ENCODE measurements around the gene PLCG2.
A peak's percentile ranks its signal among the peaks of the same experiment; 100 is the strongest.
"Not testable (repeated sequence)": the region's sequence is repeated elsewhere in the genome, so short reads cannot be mapped to it uniquely, and the experiment has no call there.

The PLCG2 gene

DNA sequence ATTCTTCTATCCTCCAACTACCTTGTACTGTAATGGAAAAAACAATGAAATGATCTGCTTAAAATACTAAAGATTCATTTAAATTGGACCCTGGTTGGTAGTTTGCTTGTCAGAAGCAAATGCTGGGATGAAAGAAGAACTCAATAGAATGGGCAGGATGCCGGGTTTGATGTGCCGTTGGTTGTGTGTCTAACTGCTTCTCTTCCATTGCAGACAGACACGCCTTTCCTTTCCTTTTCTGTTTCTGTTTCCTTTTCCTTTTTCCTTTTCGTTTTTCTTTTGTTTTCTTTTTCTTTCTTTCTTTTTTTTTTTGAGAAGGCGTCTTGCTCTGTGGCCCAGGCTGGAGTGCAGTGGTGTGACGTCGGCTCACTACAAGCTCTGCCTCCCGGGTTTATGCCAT, 64.6 kb downstream of the PLCG2 start:
- no peak for DNase-seq (ENCODE audit: low spot score)

DNA sequence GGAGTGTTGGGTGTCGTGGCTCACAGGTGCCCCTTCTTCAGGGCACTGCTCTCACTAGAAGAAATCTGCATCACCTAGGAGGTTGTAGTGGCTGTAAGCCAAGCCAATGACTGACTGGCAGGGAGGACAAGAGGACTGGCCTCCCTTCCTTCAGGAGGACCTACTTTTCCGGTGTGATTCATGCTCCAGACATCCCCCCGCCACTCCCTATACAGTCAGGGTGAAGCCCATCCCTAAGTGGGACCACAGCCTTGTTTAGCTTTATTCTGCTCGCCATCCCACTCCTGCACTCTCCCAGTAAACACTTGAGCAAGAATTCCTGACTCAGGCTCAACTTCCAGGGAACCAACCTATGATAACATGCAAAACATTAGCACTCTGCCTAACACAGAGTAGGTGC, 67.0 kb downstream of the PLCG2 start:
- DNase-seq (ENCODE audit: low spot score): no peak

DNA sequence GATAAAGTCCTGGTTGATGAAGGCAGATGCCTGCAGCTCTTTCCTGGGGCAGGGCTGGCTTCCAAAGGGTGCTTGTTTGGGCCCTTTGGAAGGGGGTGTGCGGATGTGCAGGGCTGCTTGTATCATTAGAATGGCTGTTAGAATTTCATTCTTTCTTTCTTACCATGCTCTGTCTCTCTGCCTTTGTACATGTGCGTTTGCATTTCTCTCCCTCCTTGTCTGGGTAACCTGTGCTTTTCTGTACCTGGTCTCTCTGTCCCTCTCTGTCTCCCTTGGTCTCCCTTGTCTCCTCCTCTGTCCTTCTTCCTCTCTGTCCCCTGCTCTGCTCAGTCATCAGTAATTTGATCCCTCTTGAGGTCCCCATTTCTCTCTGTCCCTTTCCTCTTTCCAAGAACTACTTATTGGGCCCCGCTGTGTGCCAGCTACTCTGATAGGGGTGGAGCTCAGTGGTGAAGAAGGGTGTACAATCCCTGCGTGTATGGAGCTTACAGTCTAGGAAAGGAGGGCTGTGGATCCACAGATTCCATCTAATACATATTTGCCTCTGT, 69.3 kb downstream of the PLCG2 start:
- DNase-seq (ENCODE audit: low spot score): no peak

DNA sequence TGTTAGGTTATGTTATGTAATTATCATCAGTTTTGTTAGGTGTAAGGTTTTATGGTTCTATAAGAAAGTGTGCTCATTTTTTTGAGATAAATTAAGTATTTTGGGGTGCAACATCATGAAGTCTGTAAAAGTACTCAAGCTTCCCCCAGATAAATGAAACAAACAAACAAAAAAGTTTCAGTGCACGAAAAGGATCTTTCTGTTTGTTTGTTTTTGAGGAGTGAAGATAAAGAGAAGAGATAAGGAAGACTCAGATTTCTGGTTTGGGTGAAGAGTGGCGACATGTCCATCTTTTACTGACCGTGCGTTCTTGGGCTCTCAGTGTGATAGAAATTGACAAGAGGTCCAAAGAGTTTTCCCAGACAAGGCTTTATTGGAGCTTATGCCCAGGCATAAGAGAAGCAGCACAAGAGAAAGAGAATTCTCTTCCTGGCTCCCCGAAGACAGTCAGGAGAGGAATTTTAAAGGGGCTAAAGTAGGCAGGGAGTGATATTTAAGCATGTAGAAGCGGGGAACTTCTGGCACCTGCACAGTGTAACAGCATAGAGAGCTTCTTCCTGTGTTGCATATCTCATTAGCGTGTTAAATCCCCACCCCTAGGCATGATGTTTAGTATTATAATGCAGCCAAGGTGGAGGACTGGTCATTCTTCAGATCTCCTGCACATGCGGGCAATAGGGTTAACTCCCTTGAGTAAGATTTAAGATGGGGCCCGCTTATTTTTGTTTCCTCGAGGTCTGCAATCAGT, 71.3 kb downstream of the PLCG2 start:
- no peak for DNase-seq (ENCODE audit: low spot score)

DNA sequence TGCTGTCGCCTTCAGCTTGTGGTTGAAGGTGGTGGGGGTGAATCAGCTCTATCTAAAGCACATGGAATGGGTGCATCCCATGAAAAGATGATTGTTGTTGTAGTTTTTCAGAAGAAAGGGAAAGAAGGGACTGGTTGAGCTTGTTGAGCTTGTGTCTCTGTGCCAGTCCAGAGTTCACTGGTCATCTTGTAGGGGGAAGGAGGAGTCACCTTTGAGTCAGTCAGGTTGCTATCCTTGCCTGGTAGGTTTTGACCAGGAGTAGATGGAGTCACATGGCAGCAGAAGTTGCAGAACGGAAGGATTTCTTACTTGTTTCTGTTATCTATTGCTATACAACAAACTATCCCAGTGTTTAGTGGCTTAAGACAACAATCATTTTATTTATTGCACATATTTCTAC, 73.3 kb downstream of the PLCG2 start:
- no peak for DNase-seq (ENCODE audit: low spot score)

DNA sequence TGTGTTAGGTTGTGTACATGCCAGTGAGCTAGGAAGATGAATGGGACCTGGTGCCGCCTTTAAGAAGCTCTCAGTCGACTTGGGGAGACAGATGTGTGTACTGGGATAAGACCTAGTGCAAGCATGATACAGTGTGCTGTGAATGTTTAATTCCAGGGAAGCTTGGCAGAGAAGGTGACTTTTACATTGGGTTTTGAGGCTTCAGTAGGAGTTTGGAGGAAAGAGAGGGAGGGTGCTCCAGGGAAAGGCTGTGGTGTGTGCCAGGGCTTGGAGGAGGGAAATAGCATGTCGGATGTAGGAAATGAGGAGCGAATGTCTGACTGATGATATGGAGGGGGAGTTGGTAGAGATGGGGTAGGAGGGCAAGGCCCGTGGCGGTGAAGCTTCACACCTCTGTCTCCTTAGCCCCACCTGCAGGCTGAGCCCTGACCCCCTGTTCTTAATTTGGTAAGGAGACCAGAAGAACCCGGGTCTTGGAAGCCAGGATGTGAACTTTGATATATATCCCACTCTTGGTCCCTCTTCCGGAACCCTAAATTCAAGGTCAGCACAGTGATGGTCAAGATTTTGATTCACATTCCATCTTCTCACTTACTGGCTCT, 76.6 kb downstream of the PLCG2 start:
- no peak for DNase-seq (ENCODE audit: low spot score)

DNA sequence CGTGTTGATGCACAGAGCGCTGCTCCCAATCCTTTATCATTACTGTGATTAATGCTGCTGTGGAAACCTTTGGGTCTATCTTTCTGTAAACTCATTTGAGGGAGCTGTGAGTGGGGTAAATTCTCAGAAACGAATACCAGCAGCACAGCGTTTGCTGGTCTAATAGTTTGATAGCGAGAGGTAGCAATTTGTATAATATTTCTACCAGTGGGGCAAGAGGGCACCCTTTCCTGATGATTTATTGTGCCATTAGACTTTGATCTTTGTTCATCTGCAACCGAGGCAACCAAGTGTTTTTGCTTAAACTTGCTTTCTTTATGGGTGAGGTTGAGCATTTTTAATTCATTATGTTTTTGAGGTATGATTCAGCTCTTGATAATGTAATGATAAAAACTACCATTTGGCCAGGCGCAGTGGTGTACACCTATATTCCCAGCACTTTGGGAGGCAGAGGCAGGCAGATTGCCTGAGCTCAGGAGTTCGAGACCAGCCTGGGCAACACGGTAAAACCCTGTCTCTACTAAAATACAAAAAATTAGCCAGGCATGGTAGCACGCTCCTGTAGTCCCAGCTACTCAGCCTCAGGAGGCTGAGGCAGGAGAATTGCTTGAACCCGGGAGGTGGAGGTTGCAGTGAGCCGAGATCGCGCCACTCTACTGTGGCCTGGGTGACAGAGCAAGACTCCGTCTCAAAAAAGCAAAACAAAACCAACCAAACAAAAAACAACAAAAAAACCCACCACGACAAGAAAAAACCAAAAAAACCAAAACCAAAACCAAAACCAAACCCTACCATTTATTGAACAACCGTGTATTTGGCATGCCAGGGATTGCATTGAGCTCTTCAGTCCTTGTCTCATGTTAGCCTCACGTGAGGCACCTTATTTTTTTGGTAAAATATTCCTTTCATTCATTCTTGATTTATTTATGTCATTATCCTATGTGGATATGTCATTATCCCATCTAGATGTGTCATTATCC, 81.5 kb downstream of the PLCG2 start:
- no peak for DNase-seq (ENCODE audit: low spot score)

DNA sequence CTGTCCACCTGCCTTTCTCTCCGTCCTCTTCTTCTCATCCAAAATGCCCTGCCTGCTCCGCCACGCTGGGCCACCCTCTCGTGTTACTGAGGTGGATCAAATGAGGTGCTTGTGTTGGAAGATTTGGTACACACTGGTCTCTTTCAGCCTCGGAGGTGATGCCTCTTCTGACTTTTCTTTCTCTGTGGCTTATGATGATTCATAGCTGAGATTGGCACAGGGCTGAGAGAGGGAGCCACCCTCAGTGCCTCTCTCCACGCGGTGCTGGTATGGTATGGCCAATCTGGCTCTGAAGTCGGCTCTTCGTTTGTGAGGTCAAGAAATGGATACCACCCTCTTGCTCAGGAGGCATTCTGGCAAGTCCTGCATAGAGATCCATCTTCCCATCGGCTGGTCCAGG, 82.4 kb downstream of the PLCG2 start:
- DNase-seq (ENCODE audit: low spot score): no peak

DNA sequence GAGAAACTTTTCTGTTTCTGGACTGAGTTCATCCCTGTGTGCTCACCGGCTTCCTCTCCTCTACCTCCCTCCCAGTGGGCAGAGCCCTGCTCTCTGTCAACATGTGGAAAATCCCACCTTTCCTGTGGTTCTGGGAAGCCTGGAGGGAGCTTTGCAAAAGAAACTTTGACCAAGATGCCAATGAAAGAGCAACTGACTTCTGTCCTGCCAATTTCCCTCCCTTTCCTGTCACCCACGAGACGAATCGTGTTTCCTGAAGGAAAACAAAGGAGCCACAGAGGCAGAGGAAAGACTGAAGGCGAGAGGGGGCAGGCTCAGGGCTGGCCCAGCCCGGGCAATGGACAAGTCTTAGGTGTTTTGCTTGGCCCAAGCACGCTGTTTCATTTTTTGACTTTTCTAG, 82.8 kb downstream of the PLCG2 start:
- no peak for DNase-seq (ENCODE audit: low spot score)

DNA sequence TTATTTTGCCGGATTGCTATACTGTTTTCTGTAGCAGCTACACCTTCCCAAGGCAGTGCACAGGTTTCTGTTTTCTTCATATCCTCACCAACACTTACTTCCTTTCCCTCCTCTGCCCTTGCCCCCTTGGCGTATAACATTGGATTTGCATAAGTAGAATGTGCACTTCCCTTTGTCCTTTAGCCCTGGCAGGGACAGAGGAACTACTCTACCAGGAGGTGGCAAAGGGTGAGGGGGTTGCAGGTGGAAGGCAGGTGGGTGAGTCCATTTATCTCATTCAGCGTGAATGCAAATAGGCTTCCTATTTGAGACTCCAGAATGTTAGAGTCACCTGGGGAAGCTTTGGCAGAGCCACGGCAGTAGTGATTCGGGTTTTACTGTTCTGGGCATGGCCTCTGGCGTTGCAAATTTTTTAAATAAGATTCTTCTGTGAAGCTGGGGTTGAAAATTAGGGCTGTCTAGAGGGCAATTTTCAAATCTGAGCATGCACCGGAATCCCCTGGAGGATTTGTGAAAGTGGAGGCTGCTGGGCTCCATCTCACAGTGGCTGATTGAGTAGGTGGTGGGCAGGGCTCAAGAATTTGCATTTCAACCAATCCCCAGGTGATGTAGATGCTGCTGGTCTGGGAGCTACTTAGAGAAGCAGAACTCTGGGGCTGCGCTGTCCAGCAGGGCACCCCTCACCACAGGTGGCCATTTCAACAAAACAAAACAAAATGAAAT, 84.7 kb downstream of the PLCG2 start:
- no peak for DNase-seq (ENCODE audit: low spot score)

DNA sequence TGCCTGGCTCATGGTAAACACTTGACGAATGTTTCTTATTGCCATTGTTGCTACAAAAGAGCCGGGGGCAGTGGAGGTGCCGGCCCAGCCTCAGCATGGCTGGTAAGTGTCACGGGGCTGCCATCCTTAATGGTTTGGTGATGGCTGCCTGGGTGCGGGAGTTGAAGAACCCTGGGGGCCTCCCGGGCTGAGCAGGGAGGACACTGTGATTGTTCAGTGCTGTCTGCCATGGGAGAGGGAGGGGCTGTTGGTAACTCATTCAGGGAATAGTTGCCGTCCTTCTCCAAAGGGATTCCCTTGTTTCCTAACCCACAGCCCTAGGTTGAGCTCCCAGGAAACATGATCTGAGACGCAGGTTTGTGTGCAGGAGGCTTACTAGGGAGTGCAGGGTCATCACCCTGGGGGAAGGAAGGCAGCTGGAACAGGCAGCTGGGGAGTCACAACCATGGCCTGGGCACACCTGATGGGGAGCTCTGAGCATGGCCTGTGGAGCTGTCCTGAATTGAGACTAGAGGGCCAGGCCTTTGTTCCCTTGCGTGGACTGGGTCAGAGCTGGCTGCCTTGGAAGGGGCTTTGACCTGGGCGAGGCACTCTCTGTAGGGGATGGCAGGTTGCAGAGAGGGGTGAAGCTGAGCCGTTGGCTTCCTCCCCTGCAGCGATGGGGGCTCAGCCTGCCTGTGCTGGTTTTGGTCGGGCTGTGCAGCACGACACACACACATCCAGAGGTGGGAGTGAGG, 85.7 kb downstream of the PLCG2 start:
- no peak for DNase-seq (ENCODE audit: low spot score)

DNA sequence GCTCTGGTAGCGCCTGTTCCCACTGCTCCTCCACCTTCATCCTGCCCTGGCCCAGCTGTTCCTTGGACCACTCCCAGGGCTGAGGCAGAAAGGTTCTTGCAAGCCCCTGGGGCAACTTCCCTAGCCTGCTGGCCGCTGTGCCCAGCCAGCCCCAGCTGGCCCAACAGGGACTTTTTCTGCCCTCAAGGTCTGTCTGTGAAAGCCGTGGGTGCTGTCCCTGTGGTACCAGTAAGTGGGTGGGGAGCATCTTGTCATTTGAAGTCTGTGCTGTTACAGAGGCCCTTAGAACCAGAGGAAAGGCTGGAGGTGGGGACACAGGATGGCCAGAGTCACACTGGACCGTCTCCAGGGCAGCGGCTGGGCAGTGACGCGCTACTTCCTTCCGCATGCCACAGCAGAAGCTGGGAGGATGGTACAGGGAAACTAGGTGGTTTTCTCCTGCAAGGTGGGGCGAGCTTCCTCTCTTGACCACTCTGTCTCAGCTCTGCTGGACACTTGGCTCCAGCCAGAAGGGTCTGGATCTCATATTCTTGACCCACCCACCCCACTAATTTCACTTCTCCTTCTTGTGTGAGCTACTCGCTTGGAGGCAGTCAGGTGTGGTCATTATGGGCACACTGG, 87.8 kb downstream of the PLCG2 start:
- no peak for DNase-seq (ENCODE audit: low spot score)

DNA sequence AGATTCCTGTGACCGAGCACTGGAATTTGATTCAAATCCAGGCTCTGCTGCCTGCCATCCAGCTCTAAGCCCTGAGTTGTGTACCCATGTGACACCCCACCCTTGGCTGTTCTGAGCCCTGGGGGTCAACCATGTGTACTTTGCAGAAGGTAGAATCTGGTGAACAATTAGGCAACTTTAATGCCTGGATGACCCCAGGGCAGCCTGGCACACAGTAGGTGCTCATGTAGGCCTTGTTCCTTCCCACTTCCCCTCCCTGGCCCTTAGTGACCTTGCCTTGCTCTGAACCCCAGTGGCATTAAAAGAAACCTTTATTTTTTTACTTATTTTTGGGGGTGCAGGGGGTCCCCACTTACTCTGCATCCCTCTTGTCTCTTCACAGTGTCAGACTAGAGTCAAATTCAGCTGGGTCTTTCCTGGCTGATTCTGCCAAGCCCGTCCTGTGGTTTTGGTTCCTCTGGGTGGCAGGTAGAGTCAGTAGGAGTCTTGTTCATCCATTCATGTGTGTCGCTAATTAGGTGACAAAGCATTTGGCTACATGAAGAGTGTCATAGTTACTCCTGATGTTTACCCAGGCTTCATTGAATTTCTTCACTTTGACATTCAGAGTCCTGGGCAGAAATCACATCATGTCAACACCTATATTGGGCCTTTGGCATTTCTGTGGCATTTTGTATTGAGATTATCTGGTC, 89.1 kb downstream of the PLCG2 start:
- no peak for DNase-seq (ENCODE audit: low spot score)

DNA sequence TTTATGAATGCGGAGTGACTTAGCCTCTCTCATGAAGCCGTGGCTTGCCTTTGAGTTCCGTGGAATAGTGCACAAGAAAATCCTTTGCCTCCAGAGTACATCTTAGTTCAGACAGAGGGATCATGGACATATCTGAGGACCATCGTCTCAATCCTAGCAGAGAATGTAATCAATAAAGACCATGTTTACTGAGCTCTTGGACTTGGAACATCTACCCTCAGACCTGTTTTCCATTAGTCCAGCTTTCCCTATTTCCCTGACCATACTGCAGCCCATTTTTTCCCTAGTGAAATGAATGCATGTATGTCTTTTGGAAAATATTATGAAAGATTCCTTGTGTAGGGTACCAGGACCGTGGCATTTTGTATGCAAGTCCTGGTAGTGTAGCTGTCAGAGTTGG, 90.2 kb downstream of the PLCG2 start:
- no peak for DNase-seq (ENCODE audit: low spot score)

DNA sequence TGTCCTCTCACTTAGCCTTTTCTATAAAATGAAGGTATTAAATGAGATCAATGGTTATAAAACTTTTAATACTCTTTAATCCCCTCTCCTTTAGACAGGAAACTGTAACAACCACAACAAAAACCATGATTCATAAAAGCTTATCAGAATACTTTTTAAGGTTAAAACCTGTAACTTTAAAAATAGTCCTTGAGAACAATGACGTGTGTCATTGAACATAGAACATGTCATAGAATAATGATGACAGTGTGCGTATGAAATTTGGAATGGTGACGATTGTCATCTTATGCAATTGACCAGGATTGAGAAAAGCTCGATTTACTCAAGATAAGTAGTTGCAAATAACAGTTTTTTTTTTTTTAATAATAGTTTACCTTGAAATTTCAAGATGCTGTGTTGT, 94.1 kb downstream of the PLCG2 start:
- DNase-seq (ENCODE audit: low spot score): no peak

DNA sequence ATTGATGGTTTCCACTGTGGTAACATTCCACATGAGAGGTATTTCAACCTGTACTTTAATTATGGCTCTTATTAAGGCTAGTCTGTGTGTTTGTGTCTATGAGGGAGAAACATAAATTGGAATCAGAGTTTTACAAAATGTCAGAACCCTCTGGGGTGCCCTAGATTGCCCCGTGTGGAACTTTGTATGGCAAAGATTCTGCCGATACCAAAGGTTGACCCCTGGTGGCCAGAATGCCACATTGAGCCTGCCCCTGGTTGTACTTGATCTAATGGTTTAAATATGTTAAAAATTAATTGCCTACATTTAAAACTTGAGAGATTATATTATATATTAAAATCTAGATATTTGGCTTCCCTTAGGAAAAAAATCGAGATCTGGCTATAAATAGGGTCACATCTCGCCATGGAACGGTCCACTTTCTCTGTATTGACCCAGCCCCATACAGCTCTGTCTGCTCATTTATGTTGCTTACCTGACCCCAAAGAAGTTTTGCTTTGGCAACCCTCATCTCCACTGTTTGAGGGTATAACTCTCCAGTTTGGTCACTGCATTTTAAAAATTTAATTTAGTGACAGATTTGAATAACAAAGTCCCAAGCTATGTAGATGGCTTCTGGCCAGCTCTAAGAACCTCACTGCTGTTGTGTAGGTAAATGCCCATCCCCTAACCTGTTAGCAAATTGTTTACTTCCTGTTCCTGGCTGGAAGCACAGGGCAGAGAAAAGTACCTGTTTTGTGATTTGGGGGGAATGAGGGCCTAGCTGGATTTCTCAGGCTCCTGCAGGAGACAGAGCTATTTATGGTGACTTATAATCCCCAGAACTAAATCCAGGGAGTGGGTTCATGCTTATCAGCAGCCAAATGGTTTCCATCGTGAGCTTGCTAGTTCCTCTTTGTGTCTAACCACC, 95.0 kb downstream of the PLCG2 start:
- peak; percentile 76 for DNase-seq (ENCODE audit: low spot score)

DNA sequence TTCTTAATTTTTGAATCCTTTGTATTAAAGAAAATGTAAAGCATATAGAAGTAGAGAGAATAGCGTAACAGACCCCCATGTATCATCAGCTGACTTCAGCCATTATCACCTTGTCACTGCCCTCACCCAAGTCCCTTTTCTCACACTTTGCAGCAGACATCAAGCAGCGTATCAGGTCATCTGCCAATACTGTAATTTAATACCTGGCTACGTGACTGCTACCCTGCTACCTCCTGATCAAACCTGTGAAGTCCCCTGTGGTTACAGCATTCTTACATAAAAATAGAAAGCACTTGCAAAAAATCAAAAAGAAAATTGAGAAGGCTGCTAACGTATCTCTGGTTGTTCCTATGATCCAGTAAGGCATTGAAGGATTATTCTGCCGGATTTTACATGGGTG, 96.4 kb downstream of the PLCG2 start:
- no peak for DNase-seq (ENCODE audit: low spot score)

DNA sequence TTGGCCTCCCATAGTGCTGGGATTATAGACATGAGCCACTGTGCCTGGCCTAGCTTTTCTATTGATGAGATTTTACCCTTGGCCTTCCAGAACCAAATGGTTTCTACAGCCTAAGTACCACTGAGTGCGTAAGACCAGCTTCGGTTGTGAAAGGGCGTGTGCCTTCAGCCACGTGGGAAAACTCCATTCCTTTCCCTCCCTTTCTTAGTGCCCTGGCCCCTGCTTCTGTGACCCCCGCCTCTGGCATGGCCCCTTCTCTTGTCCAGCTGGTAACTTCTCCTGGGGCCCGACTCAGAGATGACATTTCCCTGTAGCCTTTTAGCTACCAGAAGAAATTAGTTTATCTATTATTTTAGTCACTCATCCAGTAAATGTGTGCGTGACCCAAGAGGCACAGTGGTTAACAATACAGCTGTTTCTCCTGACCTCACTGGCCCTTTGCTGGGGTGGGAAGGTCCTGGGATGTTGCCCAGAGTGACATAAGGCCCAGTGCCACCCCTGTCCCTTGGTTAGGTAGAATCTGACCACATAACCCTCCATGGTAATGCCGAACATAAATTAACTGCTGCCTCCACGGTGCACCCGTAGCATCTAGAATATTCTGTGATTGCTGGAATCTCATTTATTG, 97.3 kb downstream of the PLCG2 start:
- DNase-seq (ENCODE audit: low spot score): no peak

DNA sequence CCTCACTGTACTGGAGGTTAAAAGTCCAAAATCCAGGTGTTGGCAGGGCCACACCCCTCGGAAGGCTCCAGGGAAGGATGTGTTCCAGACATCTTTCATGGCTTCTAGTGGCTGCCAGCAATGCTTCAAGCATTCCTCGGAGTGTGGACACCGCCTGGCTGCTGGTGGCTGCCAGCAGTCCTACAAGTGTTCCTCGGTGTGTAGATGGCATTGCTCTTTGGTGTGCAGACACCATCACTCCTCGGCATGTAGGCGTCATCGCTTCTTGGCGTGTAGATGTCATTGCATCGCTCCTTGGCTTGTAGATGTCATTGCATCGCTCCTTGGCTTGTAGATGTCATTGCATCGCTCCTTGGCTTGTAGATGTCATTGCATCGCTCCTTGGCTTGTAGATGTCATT, 98.4 kb downstream of the PLCG2 start:
- DNase-seq (ENCODE audit: low spot score): not testable (repeated sequence)

Measured in AG08395 (cell line).